HUES6 (cell line): ENCODE data around the gene XIRP2.

Source experiments
- H3K27ac ChIP-seq: 2 replicates; pipeline ENCODE4 v1.7.0; 2013; ENCODE audit warnings: low read depth, mild to moderate bottlenecking, low read length, inconsistent platforms
- H3K27me3 ChIP-seq: 2 replicates; pipeline ENCODE4 v1.6.1; 2013; ENCODE audit warnings: low read length; ENCODE audit not compliant: control insufficient read depth, insufficient read depth
- H3K36me3 ChIP-seq: 2 replicates; pipeline ENCODE4 v1.6.1; 2013; ENCODE audit warnings: low read length; ENCODE audit not compliant: control insufficient read depth, insufficient read depth
- H3K4me1 ChIP-seq: 2 replicates; pipeline ENCODE4 v1.6.1; 2013; ENCODE audit warnings: low read length; ENCODE audit not compliant: control insufficient read depth, insufficient read depth
- H3K4me3 ChIP-seq: 2 replicates; pipeline ENCODE4 v1.5.1; 2013; ENCODE audit warnings: low read depth, low read length
- H3K9ac ChIP-seq: one replicate; pipeline ENCODE4 v1.6.1; 2013; ENCODE audit warnings: mild to moderate bottlenecking, low read length
- H3K9me3 ChIP-seq: 2 replicates; pipeline ENCODE4 v1.6.1; 2013; ENCODE audit warnings: low read depth, low read length; ENCODE audit not compliant: control insufficient read depth, insufficient read depth

XIRP2 gene

DNA sequence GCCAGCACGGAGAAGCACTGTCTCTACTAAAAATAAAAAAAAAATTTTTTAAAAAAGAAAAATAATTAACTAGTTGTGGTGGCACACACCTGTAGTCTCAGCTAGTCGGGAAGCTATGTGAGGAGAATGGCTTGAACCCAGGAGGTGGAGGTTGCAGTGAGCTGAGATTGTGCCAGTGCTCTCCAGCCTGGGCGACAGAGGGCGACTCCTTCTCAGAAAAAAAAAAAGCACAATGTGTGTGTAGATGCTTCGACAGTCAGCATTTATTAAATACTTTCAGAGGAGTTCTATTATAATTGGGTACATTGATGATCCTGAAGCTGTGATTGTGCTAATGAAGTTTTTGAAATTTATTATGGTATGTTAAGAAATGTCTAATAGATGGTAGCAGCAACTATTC is 46.5 kb downstream of the XIRP2 start:
- Histone ChIP-seq H3K9me3 (peaks cover 9% of the 10 kb centered on the region; the same call in 1 of the 2 replicates), H3K4me3 (no peak overlapping the region), H3K27ac (no peak overlapping the region), H3K9ac (no peak overlapping the region), H3K36me3 (no peaks in the 10 kb centered on the region), H3K4me1 (no peaks in the 10 kb centered on the region), H3K27me3 (no peaks in the 10 kb centered on the region)

DNA sequence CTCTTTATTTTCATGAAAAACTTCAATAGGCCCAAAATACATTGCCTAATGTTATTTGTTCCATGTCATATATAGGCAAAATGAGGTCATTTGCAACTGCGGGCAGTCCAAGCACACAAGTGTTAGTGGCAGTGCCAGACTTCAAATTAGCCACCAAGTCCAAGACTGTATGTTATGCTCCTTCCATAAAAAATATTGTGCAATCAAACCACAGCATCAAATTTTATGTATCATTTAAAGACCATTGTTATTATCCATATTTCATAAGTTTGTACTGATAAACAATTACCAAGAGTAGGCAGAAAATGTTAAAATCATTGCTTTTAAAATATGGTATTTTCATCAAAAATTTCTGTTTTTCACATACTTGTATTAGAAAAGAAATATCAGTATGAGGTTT is 54.1 kb downstream of the XIRP2 start:
- Histone ChIP-seq H3K27ac (no peak overlapping the region), H3K9me3 (peaks cover 2% of the 10 kb centered on the region; the same call in 1 of the 2 replicates), H3K27me3 (no peaks in the 10 kb centered on the region), H3K9ac (no peak overlapping the region), H3K4me1 (no peaks in the 10 kb centered on the region), H3K36me3 (no peaks in the 10 kb centered on the region), H3K4me3 (no peak overlapping the region)

DNA sequence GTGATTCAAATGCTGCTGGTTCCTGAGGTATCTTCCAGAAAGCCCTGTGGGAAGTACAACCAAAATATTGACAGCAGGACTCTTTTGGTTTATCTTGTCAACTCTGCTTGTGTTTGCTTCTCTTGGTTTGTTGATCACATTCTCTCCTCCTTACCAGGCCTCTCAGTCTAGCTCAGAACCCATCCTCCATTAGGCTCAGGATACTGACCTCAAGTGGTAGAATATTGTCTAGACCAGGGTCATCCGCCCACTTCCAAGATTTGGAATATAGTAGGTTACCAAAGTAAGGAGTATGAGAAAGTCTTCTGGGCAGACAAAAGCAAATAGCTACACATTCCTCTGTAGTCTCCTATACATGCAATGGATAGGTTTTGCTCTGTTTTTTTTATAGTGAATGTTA is 56.6 kb downstream of the XIRP2 start:
- Histone ChIP-seq H3K9me3 (peaks cover 2% of the 10 kb centered on the region; the same call in 1 of the 2 replicates), H3K27me3 (no peaks in the 10 kb centered on the region), H3K27ac (no peak overlapping the region), H3K4me1 (no peaks in the 10 kb centered on the region), H3K9ac (no peak overlapping the region), H3K4me3 (no peak overlapping the region), H3K36me3 (no peaks in the 10 kb centered on the region)

DNA sequence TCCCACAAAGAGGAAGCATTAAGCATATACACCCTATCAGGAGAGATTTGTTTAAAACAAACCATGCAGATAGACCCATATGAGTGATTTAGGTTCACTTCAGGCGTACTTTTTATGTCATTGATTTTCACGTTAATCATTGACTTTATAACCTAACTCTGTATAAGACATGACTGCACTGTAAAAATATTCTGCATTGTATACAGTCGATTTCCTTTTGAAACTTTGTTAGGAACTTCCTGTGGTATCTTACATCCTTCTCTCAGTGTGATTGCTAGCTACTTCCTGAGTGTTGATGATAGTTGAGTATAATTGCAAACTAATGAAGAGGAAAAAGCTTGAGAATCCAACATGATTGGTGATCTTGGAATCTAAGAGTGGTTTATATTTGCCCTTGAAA is 69.4 kb downstream of the XIRP2 start:
- Histone ChIP-seq H3K27me3 (no peaks in the 10 kb centered on the region), H3K4me1 (peaks cover 23% of the 10 kb centered on the region; the same call in 1 of the 2 replicates), H3K9ac (no peak overlapping the region), H3K4me3 (no peak overlapping the region), H3K9me3 (no peaks in the 10 kb centered on the region), H3K27ac (no peak overlapping the region), H3K36me3 (no peaks in the 10 kb centered on the region)

DNA sequence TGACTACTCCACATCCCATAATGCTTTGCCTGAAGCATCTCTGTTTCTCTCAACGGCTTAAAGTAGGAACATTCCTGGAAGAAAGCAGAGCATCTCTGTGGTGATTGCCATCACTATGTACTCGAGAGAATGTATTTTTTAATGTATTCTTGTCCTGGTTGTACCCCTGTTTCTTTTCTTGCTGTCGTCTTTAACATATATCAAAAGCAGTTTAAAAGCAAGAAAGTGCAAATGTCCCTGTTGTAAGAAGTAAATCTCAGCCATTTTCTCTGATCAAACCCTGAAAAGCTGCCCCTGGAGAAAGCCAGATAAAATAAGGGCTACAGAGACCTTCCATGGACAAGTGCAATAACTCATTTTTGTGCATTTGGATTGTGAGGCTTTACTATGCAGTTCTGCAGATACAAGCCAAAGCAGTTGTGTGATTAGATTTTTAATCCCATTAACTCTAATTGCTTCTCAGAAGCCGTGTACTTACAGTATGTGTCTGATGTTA is 70.8 kb downstream of the XIRP2 start:
- Histone ChIP-seq H3K36me3 (no peaks in the 10 kb centered on the region), H3K27me3 (no peaks in the 10 kb centered on the region), H3K27ac (no peak overlapping the region), H3K9me3 (no peaks in the 10 kb centered on the region), H3K4me1 (peaks cover 23% of the 10 kb centered on the region; the same call in 1 of the 2 replicates), H3K9ac (no peak overlapping the region), H3K4me3 (no peak overlapping the region)

DNA sequence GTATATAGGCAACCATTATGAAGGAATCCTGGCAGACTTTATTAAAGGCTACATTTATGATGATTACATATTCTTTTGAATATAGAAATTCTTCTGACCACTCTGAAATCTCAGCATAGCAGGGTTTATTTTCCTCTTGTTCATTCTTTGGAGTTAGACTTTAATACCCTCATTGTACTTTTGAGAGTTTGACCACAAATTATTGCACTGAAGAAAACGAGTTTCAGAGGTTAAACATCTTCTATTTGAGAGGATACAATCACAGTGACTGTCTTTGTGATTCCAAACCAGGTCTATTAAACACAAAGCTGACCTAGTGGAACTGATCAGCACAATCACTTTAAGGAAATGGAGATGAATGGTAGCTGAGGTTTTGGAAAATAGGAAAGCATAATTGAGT is 71.3 kb downstream of the XIRP2 start:
- Histone ChIP-seq H3K27ac (no peak overlapping the region), H3K4me3 (no peak overlapping the region), H3K27me3 (no peaks in the 10 kb centered on the region), H3K4me1 (peaks cover 23% of the 10 kb centered on the region; the same call in 1 of the 2 replicates), H3K9ac (no peak overlapping the region), H3K9me3 (no peaks in the 10 kb centered on the region), H3K36me3 (no peaks in the 10 kb centered on the region)

DNA sequence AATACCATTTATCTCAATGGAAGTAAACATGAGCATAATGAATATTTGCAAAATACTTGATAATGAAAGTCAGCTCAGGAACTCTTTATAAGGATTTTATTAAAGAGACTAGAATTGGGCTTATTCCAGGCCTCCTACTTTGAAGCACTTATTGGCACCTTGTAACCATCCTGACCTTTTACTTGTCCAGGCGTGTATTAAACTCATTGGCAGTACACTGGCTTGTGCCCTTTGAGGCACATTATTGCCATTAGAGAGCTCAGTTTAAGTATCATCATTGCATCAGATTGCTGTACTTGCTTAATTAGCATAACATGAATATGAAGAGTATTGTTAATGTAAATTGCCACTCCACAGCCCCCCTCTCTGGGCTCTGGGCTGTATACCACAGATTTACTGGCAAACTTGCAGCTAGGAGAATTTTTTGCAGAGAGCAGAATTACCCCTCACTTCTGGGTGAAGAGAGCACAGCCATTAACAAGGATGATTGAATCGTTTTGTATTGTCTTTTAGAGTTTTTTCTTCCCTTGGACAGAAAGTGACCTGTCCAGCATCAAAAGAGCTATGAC is 72.5 kb downstream of the XIRP2 start:
- 0 out of 2 replicates have a peak overlapping the region, but pooled peaks have one; percentile 43 for H3K27ac ChIP-seq
- H3K9ac ChIP-seq, result no peak overlapping the region
- no peaks in the 10 kb centered on the region for H3K9me3 ChIP-seq
- H3K36me3 ChIP-seq, result no peaks in the 10 kb centered on the region
- H3K4me3 ChIP-seq, result no peak overlapping the region
- H3K27me3 ChIP-seq, result no peaks in the 10 kb centered on the region
- peaks cover 23% of the 10 kb centered on the region; the same call in 1 of the 2 replicates for H3K4me1 ChIP-seq

DNA sequence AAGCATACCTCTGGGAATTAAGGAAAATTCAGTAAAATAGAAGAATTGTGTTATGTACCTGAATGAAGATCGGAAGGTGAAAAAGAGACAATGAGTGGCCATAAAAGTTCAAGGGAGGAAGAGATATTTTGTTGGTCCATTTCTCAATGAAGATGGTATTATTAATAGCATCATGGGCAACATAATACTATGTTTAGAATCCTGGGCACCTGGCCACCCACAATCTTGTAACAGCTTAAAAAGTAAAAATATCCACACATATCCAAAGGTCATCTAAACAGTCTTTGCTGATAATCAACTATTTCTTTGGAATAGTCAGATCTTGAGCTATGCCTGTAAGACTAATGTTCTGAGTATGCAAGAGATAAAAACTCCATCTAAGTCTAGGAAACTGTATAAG is 73.7 kb downstream of the XIRP2 start:
- no peaks in the 10 kb centered on the region for H3K27me3 ChIP-seq
- peaks cover 23% of the 10 kb centered on the region; the same call in 1 of the 2 replicates for H3K4me1 ChIP-seq
- no peak overlapping the region for H3K4me3 ChIP-seq
- no peak overlapping the region for H3K9ac ChIP-seq
- H3K9me3 ChIP-seq, result no peaks in the 10 kb centered on the region
- H3K27ac ChIP-seq, result no peak overlapping the region
- H3K36me3 ChIP-seq, result no peaks in the 10 kb centered on the region

DNA sequence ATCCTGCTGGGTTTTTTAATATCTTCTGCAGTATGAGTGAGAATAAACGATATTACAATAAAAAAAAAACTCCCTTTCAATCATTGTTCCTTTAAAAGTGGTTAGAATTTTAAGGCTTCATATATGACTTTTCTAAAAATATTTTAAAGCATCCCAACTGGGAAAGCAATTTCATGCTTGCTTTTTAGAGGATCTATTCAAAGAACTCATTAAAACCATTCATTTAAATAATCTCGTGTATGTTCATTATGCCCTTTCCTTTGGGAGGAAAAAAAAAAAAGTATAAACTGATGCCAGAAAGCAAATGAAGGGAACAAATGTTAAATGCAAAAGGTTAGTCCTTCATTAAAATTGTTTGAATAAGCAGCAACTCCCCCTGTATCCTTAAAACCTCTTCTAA is 81.2 kb downstream of the XIRP2 start:
- Histone ChIP-seq H3K27ac (no peak overlapping the region), H3K4me3 (no peak overlapping the region), H3K4me1 (peaks cover 13% of the 10 kb centered on the region), H3K9me3 (no peaks in the 10 kb centered on the region), H3K36me3 (no peaks in the 10 kb centered on the region), H3K27me3 (no peaks in the 10 kb centered on the region), H3K9ac (no peak overlapping the region)

DNA sequence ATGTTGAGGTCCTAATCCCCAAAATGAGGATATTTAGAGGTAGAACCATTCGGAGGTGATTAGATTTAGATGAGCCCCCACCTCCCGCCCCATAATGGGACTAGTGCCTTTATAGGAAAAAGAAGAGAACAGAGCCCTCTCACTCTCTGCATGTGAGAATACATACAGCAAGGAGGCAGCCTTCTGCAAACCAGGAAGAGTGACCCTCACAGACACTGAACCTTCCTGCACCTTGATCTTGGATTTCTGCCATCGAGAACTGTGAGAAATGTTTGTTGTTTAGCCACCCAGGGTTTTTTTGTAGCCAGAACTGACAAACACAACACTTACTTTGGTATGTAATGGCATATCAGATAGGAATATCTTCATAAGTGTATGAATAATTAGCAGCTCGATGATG is 83.7 kb downstream of the XIRP2 start:
- Histone ChIP-seq H3K9me3 (no peaks in the 10 kb centered on the region), H3K4me1 (peaks cover 13% of the 10 kb centered on the region), H3K4me3 (no peak overlapping the region), H3K27me3 (no peaks in the 10 kb centered on the region), H3K9ac (no peak overlapping the region), H3K36me3 (no peaks in the 10 kb centered on the region), H3K27ac (no peak overlapping the region)

DNA sequence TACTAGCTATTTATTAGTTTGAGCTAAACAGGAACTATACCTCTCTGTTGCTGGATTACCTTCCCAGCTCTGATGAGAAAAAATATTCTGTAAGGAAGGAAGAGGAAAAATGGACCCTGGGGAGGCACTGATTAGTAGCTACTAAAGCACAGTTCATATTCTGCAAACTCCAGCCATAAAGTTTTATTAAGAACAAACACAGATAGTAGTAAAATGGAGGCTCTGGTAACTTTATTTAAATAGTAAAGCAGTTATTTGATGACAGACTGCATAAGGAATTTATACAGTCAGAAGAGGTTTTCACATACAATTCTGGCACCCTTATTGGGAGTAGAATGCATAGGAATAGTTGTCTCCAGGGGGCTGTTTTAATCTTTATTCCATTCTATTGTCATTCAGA is 84.1 kb downstream of the XIRP2 start:
- Histone ChIP-seq H3K27me3 (no peaks in the 10 kb centered on the region), H3K4me1 (peaks cover 13% of the 10 kb centered on the region), H3K27ac (no peak overlapping the region), H3K4me3 (no peak overlapping the region), H3K9ac (no peak overlapping the region), H3K9me3 (no peaks in the 10 kb centered on the region), H3K36me3 (no peaks in the 10 kb centered on the region)
